Epidermal melanocyte (primary cell): Measurements from ENCODE around the gene CARS2.
"Not testable (repeated sequence)": the region's sequence is repeated elsewhere in the genome, so short reads cannot be mapped to it uniquely, and the experiment has no call there.

Source experiments
- DNase-seq: peaks from one replicate; pipeline ENCODE4 v3.0.0; 2011; ENCODE audit warnings: low spot score; ENCODE audit not compliant: insufficient read length

Gene CARS2

GRCh38 chr13:110712081-110712848 lies 6.3 kb upstream of the CARS2 start:
- peak; percentile 77 for DNase-seq

DNA sequence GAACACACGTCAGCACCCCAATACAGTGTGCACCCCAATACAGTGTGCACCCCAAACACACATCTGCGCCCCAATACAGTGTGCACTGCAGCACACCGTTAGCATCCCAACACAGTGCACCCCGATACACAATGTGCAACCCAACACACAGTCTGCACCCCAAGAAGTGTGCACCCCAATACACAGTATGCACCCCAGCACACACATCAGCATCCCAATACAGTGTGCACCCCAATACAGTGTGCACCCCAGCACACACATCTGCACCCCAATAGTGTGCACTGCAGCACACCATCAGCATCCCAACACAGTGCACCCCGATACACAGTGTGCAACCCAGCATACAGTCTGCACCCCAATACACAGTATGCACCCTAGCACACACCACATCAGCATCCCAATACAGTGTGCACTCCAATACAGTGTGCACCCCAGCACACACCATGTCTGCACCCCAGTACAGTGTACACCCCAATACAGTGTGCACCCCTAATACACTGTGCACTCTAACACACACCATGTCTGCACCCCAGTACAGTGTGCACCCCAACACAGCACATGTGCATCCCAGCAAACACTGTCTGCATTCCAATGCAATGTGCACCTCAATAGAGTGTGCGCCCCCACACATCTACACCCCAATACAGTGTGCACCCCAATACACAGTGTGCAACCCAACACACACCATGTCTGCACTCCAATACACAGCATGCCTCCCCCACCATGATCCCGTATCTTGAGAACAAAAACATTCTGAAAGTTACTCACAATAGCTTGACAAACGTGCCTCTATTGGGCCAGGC lies 855 bp upstream of the CARS2 start:
- no peak for DNase-seq

DNA sequence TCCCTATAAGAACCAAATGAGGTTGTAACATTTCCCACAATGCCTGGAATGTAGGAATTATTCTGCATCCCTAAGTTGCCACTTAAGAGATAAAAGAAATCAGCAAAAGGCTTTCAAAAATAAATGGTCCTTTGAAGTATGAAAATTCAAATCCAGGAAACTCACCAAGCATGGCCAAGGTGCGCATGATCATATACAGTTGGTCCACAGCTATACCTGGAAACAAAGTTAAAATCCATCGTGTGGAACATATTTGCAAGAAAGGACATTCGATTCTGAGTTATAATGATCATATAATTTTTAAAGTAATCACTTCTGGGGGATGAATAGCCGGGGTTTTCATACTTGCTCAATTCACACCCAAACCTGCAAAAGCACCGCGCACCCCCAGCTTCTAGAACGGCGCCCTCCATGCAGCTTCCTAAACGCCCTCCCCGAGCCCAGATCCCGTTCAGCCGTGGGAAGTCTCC lies 525 bp downstream of the CARS2 start:
- no peak for DNase-seq

DNA sequence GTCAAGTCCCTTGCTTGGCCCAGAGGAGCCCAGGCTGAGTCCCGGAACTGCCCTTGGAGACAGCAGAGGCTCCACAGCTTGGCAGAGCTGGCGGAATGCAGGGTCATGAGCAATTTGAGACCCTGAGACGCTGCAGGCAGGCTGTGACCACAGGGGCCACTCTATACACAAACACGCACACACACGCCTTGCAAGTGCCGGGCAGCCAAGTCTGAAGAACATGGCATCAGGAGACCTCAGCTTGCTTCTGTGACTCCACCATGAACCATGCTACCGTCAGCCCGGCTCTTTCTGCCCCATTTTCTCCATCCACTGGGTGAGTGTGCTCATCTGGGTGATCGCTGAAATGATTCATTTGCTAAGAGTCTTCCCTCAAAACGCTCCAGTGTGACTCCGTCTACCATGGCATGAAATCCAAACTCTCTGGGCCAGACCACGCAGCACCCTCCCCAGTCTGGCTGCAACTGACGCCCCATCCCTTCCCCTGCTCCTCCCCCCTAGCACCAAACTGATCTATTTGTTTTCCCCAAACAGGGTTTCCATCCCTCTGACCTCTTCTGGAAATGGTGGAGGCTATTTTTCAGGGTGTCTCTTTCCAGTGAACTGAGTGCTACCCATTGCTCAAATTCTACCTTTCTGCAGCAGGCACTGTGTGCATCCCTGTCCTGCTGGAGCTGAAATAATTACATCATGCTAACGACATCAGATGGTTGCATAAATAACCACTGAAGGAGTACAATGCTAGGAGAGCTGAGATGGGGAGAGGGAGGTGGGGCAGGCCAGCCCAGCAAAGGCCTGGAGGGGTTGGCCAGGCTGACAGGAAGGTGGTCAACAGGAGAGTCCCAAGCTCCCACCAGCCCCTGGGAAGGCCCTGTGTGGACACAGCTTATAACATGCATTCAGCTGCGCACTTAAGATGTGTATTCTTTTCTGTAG lies 3.1 kb downstream of the CARS2 start:
- no peak for DNase-seq

- no peak for DNase-seq
Measured at GRCh38 chr13:110702089-110702488, 3.8 kb downstream of the CARS2 start.

DNA sequence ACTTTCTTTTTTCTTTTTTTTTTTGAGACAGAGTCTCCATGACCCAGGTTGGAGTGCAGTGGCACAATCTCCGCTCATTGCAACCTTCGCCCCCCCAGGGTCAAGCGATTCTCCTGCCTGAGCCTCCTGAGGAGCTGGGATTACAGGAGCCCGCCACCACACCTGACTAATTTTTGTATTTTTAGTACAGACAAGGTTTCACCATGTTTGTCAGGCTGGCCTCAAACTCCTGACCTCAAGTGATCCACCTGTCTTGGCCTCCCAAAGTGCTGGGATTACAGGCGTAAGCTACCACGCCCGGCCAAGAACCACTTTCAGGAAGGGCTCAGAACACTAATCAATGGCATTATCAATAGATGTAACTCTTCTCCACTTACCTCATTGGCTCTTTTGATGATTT lies 4.9 kb downstream of the CARS2 start:
- DNase-seq = not testable (repeated sequence)

- no peak for DNase-seq
Measured at GRCh38 chr13:110700641-110701040, 5.3 kb downstream of the CARS2 start.

GRCh38 chr13:110700186-110700585 lies 5.7 kb downstream of the CARS2 start:
- no peak for DNase-seq

GRCh38 chr13:110699148-110700145 lies 6.5 kb downstream of the CARS2 start:
- no peak for DNase-seq

DNA sequence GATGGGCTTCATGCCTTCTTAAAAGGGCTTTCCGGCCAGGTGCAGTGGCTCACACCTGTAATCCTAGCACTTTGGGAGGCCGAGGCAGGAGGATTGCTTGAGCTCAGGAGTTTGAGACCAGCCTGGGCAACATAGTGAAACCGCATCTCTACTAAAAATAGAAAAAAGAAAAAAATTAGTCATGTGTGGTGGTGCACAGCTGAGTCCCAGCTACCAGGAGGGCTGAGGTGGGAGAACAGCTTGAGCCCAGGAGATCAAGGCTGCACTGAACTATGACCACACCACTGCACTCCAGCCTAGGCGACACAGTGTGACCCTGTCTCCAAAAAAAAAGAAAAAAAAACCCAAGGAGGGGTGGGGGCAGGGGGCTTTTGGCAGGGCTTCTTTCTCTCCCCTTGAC lies 7.2 kb downstream of the CARS2 start:
- no peak for DNase-seq

DNA sequence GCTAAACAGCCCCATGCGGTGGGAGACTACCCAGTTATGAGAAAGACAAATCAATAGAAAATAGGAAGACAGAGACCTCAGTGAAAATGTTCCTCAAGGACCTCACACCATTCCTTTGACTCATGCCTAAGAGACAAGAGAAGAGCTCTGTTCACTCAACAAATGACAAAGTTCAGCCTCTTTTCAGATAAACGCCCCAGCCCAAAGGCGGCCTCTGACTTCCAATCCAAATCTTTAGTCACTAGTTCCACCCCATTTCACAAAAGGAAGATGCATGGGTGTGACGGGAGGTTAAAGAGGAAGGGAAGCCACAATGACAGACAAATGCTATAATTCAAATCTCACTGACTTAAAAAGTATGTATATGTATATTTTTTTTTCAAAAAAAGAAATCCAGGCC lies 8.1 kb downstream of the CARS2 start:
- DNase-seq = no peak

GRCh38 chr13:110696776-110697175 lies 9.1 kb downstream of the CARS2 start:
- no peak for DNase-seq

- DNase-seq = not testable (repeated sequence)
Measured at GRCh38 chr13:110695774-110696173, 10.1 kb downstream of the CARS2 start.

DNA sequence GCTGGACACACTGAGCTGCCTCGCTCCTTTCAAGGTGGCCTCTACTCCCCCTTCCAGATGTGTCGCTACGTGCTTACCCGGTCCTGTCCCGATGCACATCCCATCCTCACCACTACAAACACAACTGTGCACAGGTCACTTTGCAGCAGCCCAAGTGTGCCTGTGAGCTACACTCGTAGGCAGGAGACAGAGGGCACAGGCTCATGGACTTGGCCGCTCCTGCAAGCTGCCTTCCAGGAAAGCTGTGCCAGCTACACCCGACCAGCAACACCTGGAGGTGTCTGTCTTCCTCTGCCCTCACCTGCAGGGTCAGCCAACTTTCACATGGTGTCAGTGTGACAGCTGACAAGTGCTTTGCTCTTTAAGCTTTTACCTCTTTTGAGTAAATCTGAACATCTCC lies 15.4 kb downstream of the CARS2 start:
- DNase-seq = no peak

- no peak for DNase-seq
Measured at GRCh38 chr13:110689711-110690110, 16.2 kb downstream of the CARS2 start.

DNA sequence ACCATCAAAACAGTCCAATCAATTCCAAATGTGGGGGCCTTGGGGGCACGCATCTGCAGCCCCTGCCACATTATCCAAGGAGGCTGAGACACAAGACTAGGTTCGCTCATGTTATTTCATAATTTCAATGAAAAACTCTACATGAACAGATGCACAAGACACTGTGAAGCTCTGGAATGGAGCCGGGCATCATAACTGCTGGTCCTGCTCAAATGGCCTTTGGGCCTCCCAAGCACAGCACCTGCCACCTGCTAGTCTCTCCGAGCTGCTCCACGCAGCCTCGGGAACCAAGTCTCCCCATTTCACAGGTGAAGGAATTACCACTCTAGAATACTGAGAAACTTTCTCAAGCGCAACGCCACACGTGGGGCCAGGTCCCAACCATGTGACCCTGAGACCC lies 16.9 kb downstream of the CARS2 start:
- DNase-seq = no peak

DNA sequence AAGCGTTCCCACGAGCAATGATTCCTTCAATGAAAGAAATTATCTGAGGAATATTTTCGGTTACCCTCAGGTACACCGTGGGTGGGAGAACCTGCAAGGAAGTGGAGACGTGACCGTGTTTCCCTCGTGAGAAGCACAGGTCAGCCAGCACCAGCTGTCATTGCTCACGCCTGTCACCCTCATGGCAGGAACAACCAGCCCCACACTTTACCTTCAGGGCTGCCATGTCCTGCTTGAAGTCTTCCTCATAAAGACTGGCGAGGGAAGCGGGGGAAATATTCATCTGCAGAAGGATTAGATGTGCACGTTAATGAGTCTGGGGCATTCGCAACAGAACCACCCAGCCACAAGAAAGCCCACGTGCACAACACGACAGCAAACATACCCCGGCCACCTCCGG lies 18.2 kb downstream of the CARS2 start:
- no peak for DNase-seq

DNA sequence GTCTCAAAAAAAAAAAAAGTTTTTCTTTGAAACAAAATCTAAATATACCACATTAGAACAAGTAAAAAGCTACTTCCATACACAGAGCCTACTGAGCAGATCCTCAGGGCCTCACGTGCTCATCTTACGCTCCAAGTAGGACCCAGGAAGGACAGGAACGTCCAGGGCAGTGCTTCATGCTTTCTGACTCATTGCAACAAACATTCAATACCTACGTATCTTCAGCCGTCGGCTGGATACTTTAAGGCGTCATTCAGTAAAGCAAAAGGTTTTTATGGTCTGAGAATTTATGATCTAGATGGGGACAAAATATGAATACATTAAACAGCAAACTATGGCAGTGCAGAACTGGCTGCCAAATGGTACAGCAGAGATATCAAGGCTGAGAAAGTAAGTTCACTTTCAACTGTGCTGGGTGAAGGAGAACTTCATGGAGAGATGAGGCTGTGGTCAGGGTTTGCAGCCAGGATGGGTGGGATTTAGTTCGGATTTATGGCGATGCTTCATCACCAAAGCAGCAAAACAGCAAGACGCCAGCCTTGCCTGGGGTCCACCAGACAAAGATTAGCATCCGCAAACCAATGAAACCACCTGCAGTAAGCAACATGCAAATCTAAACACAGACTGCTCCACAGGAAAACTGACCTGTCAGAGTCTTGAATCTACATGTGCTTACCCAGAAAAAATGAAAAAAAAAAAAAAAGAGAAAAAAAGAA lies 20.5 kb downstream of the CARS2 start:
- no peak for DNase-seq

GRCh38 chr13:110684388-110685056 lies 21.4 kb downstream of the CARS2 start:
- no peak for DNase-seq
